Astrocyte (in vitro differentiated cells and primary cell): ENCODE measurements around the gene HPGDS. TPM values are rescaled to one million over a fixed set of nuclear protein-coding genes. Genes with fewer than 3 reads are reported as not detected.

ENCODE experiments used
- DNase-seq: peaks from one replicate; pipeline ENCODE4 v3.0.0-alpha.2; 2010; ENCODE audit warnings: low read depth
- FAIRE-seq: peaks from 2 replicates; lab custom pipeline; 2011; peaks lifted over from hg19 to GRCh38; lab: Jason Lieb, UNC
- H2AFZ ChIP-seq: 2 replicates; pipeline ENCODE4 v1.6.0; 2012; ENCODE audit warnings: low read depth, low read length, inconsistent platforms
- H3K27ac ChIP-seq: 2 replicates; pipeline ENCODE4 v1.5.1; 2011; ENCODE audit warnings: low read depth, low read length, inconsistent platforms
- H3K27me3 ChIP-seq: 2 replicates; pipeline ENCODE4 v1.6.0; 2011; ENCODE audit warnings: low read length, inconsistent platforms; ENCODE audit not compliant: insufficient read depth
- H3K36me3 ChIP-seq: 2 replicates; pipeline ENCODE4 v1.5.1; 2011; ENCODE audit warnings: low read length, inconsistent platforms; ENCODE audit not compliant: insufficient read depth
- H3K4me1 ChIP-seq: 2 replicates; pipeline ENCODE4 v1.5.1; 2011; ENCODE audit warnings: low read length, inconsistent platforms; ENCODE audit not compliant: insufficient read depth
- H3K4me2 ChIP-seq: 2 replicates; pipeline ENCODE4 v1.6.0; 2012; ENCODE audit warnings: low read length, inconsistent platforms
- H3K4me3 ChIP-seq: 2 replicates; pipeline ENCODE4 v1.5.1; 2011; ENCODE audit warnings: low read depth, mild to moderate bottlenecking, low read length, inconsistent platforms; ENCODE audit not compliant: insufficient read depth
- H3K79me2 ChIP-seq: 2 replicates; pipeline ENCODE4 v1.6.0; 2012; ENCODE audit warnings: mild to moderate bottlenecking, low read length, inconsistent platforms; ENCODE audit not compliant: insufficient read depth
- H3K9ac ChIP-seq: 2 replicates; pipeline ENCODE4 v1.6.0; 2012; ENCODE audit warnings: mild to moderate bottlenecking, low read length, inconsistent platforms
- H3K9me3 ChIP-seq: 2 replicates; pipeline ENCODE4 v1.5.1; 2012; ENCODE audit warnings: low read depth, mild to moderate bottlenecking, low read length, inconsistent platforms; ENCODE audit not compliant: insufficient read depth
- H4K20me1 ChIP-seq: 2 replicates; pipeline ENCODE4 v1.6.0; 2012; ENCODE audit warnings: low read length, inconsistent platforms; ENCODE audit not compliant: insufficient read depth
- H3K27ac Mint-ChIP-seq: one replicate; pipeline ENCODE4 v1.8.0; 2021; ENCODE audit warnings: mild to moderate bottlenecking, mixed read lengths; ENCODE audit not compliant: unreplicated experiment
- H3K27me3 Mint-ChIP-seq: one replicate; pipeline ENCODE4 v1.8.0; 2021; ENCODE audit warnings: low read depth, mixed read lengths; ENCODE audit not compliant: unreplicated experiment
- H3K36me3 Mint-ChIP-seq: one replicate; pipeline ENCODE4 v1.8.0; 2021; ENCODE audit warnings: low read depth, mixed read lengths; ENCODE audit not compliant: unreplicated experiment
- H3K4me1 Mint-ChIP-seq: one replicate; pipeline ENCODE4 v1.8.0; 2021; ENCODE audit warnings: low read depth, mixed read lengths; ENCODE audit not compliant: unreplicated experiment
- H3K4me3 Mint-ChIP-seq: one replicate; pipeline ENCODE4 v1.8.0; 2021; ENCODE audit warnings: mild to moderate bottlenecking, moderate library complexity, mixed read lengths; ENCODE audit not compliant: unreplicated experiment
- H3K9me3 Mint-ChIP-seq: one replicate; pipeline ENCODE4 v1.8.0; 2021; ENCODE audit warnings: mild to moderate bottlenecking, mixed read lengths; ENCODE audit not compliant: unreplicated experiment
- CTCF ChIP-seq: IDR thresholded peaks from 2 replicates; pipeline ENCODE4 v1.5.1; 2011; ENCODE audit warnings: low read depth, mild to moderate bottlenecking, inconsistent platforms, low read length, moderate library complexity; ENCODE audit not compliant: insufficient read depth
- EZH2 ChIP-seq: IDR thresholded peaks from 2 replicates; pipeline ENCODE4 v1.6.1; 2012; ENCODE audit warnings: mild to moderate bottlenecking, low read length, inconsistent platforms; ENCODE audit not compliant: insufficient read depth
- total RNA-seq: library from RNA; stranded (reverse); gene quantifications from 2 replicates; pipeline ENCODE4 v1.2.1, GENCODE V29; 2021

HPGDS gene
- total RNA-seq, 1 donor from 2014 or later: not detected

- H3K36me3 Mint-ChIP-seq: no peaks in the 10 kb centered on the region
- no peaks in the 10 kb centered on the region for H3K4me1 ChIP-seq
- H2AFZ ChIP-seq: no peak overlapping the region
- no peaks in the 10 kb centered on the region for H4K20me1 ChIP-seq
- no peaks in the 10 kb centered on the region for H3K27me3 Mint-ChIP-seq
- peaks cover 8% of the 10 kb centered on the region for H3K4me1 Mint-ChIP-seq
- no peak overlapping the region for H3K4me3 Mint-ChIP-seq
- H3K9me3 ChIP-seq: no peaks in the 10 kb centered on the region
- H3K27ac ChIP-seq: no peak overlapping the region
- no peaks in the 10 kb centered on the region for H3K79me2 ChIP-seq
- no peaks in the 10 kb centered on the region for H3K27me3 ChIP-seq
- FAIRE-seq (no peak), DNase-seq (no peak)
- H3K27ac Mint-ChIP-seq: no peak overlapping the region
- H3K9me3 Mint-ChIP-seq: no peaks in the 10 kb centered on the region
- H3K4me3 ChIP-seq: no peak overlapping the region
- H3K36me3 ChIP-seq: no peaks in the 10 kb centered on the region
- TF ChIP-seq EZH2: no peak
- TF ChIP-seq CTCF: no peak
- no peak overlapping the region for H3K4me2 ChIP-seq
- H3K9ac ChIP-seq: no peak overlapping the region
Measured at GRCh38 chr4:94351319-94351718, 8.7 kb upstream of the HPGDS start.

GRCh38 chr4:94350095-94350494 lies 7.5 kb upstream of the HPGDS start:
- H3K4me1 Mint-ChIP-seq: peaks cover 8% of the 10 kb centered on the region
- no peaks in the 10 kb centered on the region for H3K4me1 ChIP-seq

More at GRCh38 chr4:94350095-94350494, 7.5 kb upstream of the HPGDS start:
- Histone ChIP-seq H3K36me3 (no peaks in the 10 kb centered on the region), H3K4me2 (no peak overlapping the region), H3K9ac (no peak overlapping the region), H2AFZ (no peak overlapping the region), H3K27ac (no peak overlapping the region), H3K4me3 (no peak overlapping the region), H3K9me3 (no peaks in the 10 kb centered on the region), H4K20me1 (no peaks in the 10 kb centered on the region), H3K79me2 (no peaks in the 10 kb centered on the region), H3K27me3 (no peaks in the 10 kb centered on the region)
- Mint-ChIP-seq H3K9me3 (no peaks in the 10 kb centered on the region), H3K36me3 (no peaks in the 10 kb centered on the region), H3K27ac (no peak overlapping the region), H3K4me3 (no peak overlapping the region), H3K27me3 (no peaks in the 10 kb centered on the region)
- DNase-seq: no peak
- FAIRE-seq: no peak
- TF ChIP-seq EZH2 (no peak), CTCF (no peak)
